Measurements from ENCODE around the gene RC3H1.

DNA sequence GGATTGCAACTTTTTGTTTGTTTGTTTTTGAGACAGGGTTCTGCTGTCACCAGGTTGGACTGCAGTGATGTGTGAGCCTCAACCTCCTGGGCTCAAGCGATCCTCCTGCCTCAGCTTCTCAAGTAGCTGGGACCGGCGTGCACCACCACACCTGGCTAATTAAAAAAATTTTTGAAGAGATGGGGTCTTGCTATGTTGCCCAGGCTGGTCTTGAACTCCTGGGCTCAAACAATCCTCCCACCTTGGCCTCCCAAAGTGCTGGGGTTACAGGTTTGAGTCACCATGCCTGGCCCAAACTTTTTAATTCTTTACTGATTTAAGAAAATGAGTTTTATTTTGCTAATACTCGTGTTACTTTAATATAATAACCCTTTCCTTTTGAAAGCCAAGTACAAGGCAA is 73.6 kb downstream of the RC3H1 start:
- no peak for TF ChIP-seq SREBF2 (IDR thresholded peaks at IDR 0.05)
- TF ChIP-seq, protein P1, sequence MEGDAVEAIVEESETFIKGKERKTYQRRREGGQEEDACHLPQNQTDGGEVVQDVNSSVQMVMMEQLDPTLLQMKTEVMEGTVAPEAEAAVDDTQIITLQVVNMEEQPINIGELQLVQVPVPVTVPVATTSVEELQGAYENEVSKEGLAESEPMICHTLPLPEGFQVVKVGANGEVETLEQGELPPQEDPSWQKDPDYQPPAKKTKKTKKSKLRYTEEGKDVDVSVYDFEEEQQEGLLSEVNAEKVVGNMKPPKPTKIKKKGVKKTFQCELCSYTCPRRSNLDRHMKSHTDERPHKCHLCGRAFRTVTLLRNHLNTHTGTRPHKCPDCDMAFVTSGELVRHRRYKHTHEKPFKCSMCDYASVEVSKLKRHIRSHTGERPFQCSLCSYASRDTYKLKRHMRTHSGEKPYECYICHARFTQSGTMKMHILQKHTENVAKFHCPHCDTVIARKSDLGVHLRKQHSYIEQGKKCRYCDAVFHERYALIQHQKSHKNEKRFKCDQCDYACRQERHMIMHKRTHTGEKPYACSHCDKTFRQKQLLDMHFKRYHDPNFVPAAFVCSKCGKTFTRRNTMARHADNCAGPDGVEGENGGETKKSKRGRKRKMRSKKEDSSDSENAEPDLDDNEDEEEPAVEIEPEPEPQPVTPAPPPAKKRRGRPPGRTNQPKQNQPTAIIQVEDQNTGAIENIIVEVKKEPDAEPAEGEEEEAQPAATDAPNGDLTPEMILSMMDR (IDR thresholded peaks at IDR 0.05), result no peak
